Aorta (tissue), 5 donors: ENCODE measurements around the gene POU2AF1. TPM values are rescaled to one million over a fixed set of nuclear protein-coding genes. Genes with fewer than 3 reads are reported as not detected.
"Not testable (repeated sequence)": the region's sequence is repeated elsewhere in the genome, so short reads cannot be mapped to it uniquely, and the experiment has no call there.

Experiments
- ATAC-seq: fragments of 200-7000 bp; cut with Tn5 transposase; one replicate; pipeline ENCODE4 v1.9.1; 2022; ENCODE audit warnings: moderate library complexity; ENCODE audit not compliant: low FRiP score
- DNase-seq, 2 donors: peaks; one replicate each; pipeline ENCODE4 v3.0.0-alpha.2; 2020
- H3K27ac ChIP-seq, 2 donors: one replicate each; pipeline ENCODE4 v1.5.1; 2013; ENCODE audit warnings: low read length in 2 of 2, mild to moderate bottlenecking in 2 of 2, moderate library complexity in 2 of 2, control low read depth in 1 of 2, inconsistent platforms in 1 of 2, low read depth in 1 of 2
- H3K27me3 ChIP-seq, 2 donors: one replicate each; pipeline ENCODE4 v1.6.1; 2013; ENCODE audit warnings: control low read depth in 1 of 2, low read length in 1 of 2, mild to moderate bottlenecking in 1 of 2, moderate library complexity in 1 of 2; ENCODE audit not compliant: insufficient read depth in 2 of 2, control insufficient read depth in 1 of 2
- H3K36me3 ChIP-seq, 2 donors: one replicate each; pipeline ENCODE4 v1.6.1; 2013; ENCODE audit warnings: control low read depth in 1 of 2, low read length in 1 of 2, mild to moderate bottlenecking in 1 of 2; ENCODE audit not compliant: insufficient read depth in 2 of 2, control insufficient read depth in 1 of 2
- H3K4me1 ChIP-seq, 2 donors: one replicate each; pipeline ENCODE4 v1.6.1; 2013; ENCODE audit warnings: low read length in 2 of 2, control low read depth in 1 of 2, mild to moderate bottlenecking in 1 of 2, moderate library complexity in 1 of 2; ENCODE audit not compliant: insufficient read depth in 2 of 2, control insufficient read depth in 1 of 2
- H3K4me3 ChIP-seq, 2 donors: one replicate each; pipeline ENCODE4 v1.5.1; 2013; ENCODE audit warnings: low read length in 2 of 2, control low read depth in 1 of 2, mild to moderate bottlenecking in 1 of 2
- H3K9me3 ChIP-seq: one replicate; pipeline ENCODE4 v1.6.1; 2013; ENCODE audit warnings: mild to moderate bottlenecking, low read length; ENCODE audit not compliant: control insufficient read depth
- WGBS, 2 donors: extraction: QIAGEN DNeasy Blood & Tissue Kit; methylation state at CpG; one replicate each; pipeline ENCODE4 v1.1.7; 2013; 5-methylcytosine and 5-hydroxymethylcytosine counted together
- intact Hi-C, 2 donors: fragments of 100-400 bp; cut with DNase I; formaldehyde crosslinking; loops; one replicate each; pipeline versions ENCODE4 v1.14.2 to v1.15.0; 2022
- polyA plus RNA-seq, 2 donors: library from polyadenylated mRNA; stranded (reverse); fragments of 200-250 nt; gene quantifications; one replicate each; pipeline ENCODE4 v1.2.3, GENCODE V29; 2013
- total RNA-seq, 2 donors: library from RNA; stranded (reverse); fragmentation: NEBNext Ultra II Directional; extraction: Animal tissue kit (Norgen Biotek cat#: 25700); gene quantifications; one replicate each; pipeline ENCODE4 v1.2.1, GENCODE V29; 2021
- donor health status: healthy with polysubstance abuse.
- donor health status: Bipolar disorder and iron deficiency.
- donor health status: DM: no; HTN: no; CAD: no.
- donor health status: DM: no; HTN: no; CAD: no.
- donor health status: DM: yes; HTN: yes; CAD: no.

The POU2AF1 gene
- total and polyA plus RNA-seq, 4 donors, result 0.05 to 1.2 (median 0.54) TPM

- H3K36me3 ChIP-seq, H3K9me3 ChIP-seq, DNase-seq, H3K27me3 ChIP-seq, H3K27ac ChIP-seq, intact Hi-C loops, H3K4me1 ChIP-seq, H3K4me3 ChIP-seq, ATAC-seq: not testable (repeated sequence)
- WGBS, 2 donors, result 70 to 73% methylated on average over 4 of the region's 4 CpGs
Observed at GRCh38 chr11:111394147-111394546, 15.1 kb upstream of the POU2AF1 start.

- Histone ChIP-seq H3K27ac (no peak overlapping the region), H3K36me3 (no peaks in the 10 kb centered on the region), H3K27me3 (no peaks in the 10 kb centered on the region), H3K9me3 (no peaks in the 10 kb centered on the region), H3K4me3 (no peak overlapping the region), H3K4me1 (no peaks in the 10 kb centered on the region)
- ATAC-seq (no peak), DNase-seq (no peak)
- intact Hi-C loops, result no loop called here
Observed at GRCh38 chr11:111393585-111393984, 14.5 kb upstream of the POU2AF1 start.

DNA sequence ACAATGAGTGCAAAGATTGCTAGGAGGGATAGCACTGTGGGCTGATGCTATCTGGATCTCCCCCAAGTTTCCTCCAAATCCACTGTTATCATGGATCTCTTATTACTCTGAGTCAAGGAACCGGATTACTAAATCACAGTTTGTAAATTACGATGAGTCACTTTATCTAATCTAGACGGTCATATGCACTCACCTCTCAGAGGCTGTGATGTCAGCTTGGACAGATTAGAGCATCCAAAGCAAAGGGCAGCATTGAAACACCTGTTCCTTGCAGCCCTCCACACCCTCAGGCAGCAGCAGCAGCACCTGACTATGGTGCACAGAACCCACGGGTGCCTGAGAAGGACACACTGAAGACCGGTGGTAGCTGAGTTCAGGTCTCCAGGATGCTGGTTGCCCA lies 14.0 kb upstream of the POU2AF1 start:
- intact Hi-C loops, result no loop called here
- ATAC-seq, result no peak
- DNase-seq, result no peak

DNA sequence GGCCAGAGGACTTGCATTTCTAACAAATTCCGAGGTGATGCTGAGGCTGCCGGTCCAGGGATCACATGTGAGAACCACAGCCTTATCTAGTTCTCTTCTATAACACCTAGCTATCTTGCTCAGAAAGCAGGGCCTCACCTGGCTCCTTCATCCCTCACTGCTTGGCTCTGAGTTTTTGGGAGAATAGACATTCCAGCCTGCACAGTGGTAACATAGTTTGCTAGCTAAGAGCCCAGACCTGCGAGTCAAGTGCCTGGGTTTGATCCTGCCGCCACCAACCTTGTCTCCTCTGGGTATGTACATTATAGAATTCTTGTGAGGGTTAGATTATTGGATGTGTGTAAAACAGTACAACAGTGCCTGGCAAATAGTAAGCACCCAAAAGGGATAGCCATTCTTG lies 13.5 kb upstream of the POU2AF1 start:
- ATAC-seq (no peak), DNase-seq (no peak)
- intact Hi-C loops, result no loop called here
- Histone ChIP-seq H3K4me3 (no peak overlapping the region), H3K27ac (no peak overlapping the region), H3K27me3 (no peaks in the 10 kb centered on the region), H3K4me1 (no peaks in the 10 kb centered on the region), H3K36me3 (no peaks in the 10 kb centered on the region), H3K9me3 (no peaks in the 10 kb centered on the region)
- WGBS, 2 donors, result 96 to 97% methylated on average over 4 of the region's 4 CpGs

More for the DNA sequence above, 14.0 kb upstream of the POU2AF1 start:
- H3K27ac ChIP-seq, result no peak overlapping the region
- WGBS, 2 donors, result 87 to 89% methylated on average over 5 of the region's 5 CpGs
- H3K4me3 ChIP-seq, result no peak overlapping the region
- no peaks in the 10 kb centered on the region for H3K4me1 ChIP-seq
- no peaks in the 10 kb centered on the region for H3K9me3 ChIP-seq
- no peaks in the 10 kb centered on the region for H3K36me3 ChIP-seq
- no peaks in the 10 kb centered on the region for H3K27me3 ChIP-seq

DNA sequence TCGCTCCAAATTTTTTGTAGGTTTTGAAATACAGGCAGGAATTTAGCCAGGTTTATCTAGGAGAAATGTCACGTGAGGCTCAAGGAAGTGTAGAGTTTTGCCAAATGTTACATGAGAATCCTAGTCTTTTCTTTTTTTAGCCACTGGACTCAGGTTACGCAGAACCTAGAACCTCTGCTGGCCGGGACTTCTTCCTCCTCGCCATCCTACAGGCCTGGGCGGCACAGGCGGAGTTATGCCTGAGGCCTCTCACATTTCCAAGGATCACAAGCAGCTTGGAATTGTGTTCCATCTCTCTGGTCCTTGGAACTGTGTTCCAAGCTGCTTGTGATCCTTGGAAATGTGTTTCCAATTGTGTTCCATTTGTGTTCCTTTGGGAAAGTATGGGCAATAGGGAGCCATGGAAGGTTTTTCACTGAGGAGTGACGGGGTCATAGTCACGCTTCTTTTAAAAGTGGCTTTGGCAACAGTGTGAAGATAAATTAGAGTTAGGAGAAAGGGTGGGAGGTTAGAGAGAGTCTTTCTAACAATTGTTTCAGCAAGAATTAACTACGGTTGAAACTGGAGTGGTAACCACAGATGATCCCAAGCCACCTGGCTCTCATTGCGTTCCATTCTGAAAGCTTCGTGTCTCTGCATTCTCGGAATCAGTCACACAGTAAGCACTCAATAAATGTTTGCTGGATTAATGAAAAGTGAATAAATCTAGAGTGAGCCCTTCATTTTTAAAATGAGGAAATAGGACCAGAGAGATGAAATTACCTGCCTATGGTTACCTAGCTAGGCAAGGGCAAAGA lies 12.5 kb upstream of the POU2AF1 start:
- ATAC-seq (no peak), DNase-seq (no peak)
- intact Hi-C loops, result no loop called here
- Histone ChIP-seq H3K4me3 (no peak overlapping the region), H3K4me1 (no peaks in the 10 kb centered on the region), H3K36me3 (no peaks in the 10 kb centered on the region), H3K27me3 (no peaks in the 10 kb centered on the region), H3K9me3 (no peaks in the 10 kb centered on the region), H3K27ac (no peak overlapping the region)
- 75 to 80% methylated on average over 13 of the region's 13 CpGs for WGBS, 2 donors

GRCh38 chr11:111388842-111389241 lies 9.8 kb upstream of the POU2AF1 start:
- no peak overlapping the region for H3K4me3 ChIP-seq
- ATAC-seq, result no peak
- H3K27ac ChIP-seq, result no peak overlapping the region
- H3K9me3 ChIP-seq, result no peaks in the 10 kb centered on the region
- no peak for DNase-seq
- whole genome bisulfite sequencing, 2 donors, result 79 to 89% methylated on average over 1 of the region's 1 CpG
- no peaks in the 10 kb centered on the region for H3K27me3 ChIP-seq
- H3K36me3 ChIP-seq, result no peaks in the 10 kb centered on the region
- intact Hi-C loops, result no loop called here
- no peaks in the 10 kb centered on the region for H3K4me1 ChIP-seq

- H3K9me3 ChIP-seq, result no peaks in the 10 kb centered on the region
- H3K27ac ChIP-seq, result no peak overlapping the region
- no peaks in the 10 kb centered on the region for H3K27me3 ChIP-seq
- intact Hi-C loops, result no loop called here
- WGBS, 2 donors, result 97 to 99% methylated on average over 4 of the region's 4 CpGs
- no peak overlapping the region for H3K4me3 ChIP-seq
- H3K4me1 ChIP-seq, result no peaks in the 10 kb centered on the region
- DNase-seq, result no peak
- ATAC-seq, result no peak
- H3K36me3 ChIP-seq, result no peaks in the 10 kb centered on the region
Observed at GRCh38 chr11:111388420-111388819, 9.3 kb upstream of the POU2AF1 start.

- no peaks in the 10 kb centered on the region for H3K4me1 ChIP-seq
- H3K27me3 ChIP-seq, result no peaks in the 10 kb centered on the region
- no peak overlapping the region for H3K27ac ChIP-seq
- DNase-seq, result no peak
- H3K4me3 ChIP-seq, result no peak overlapping the region
- intact Hi-C loops, result no loop called here
- WGBS, 2 donors, result 82 to 86% methylated on average over 2 of the region's 2 CpGs
- no peaks in the 10 kb centered on the region for H3K9me3 ChIP-seq
- no peak for ATAC-seq
- no peaks in the 10 kb centered on the region for H3K36me3 ChIP-seq
Observed at GRCh38 chr11:111387363-111387762, 8.3 kb upstream of the POU2AF1 start.

- H3K27me3 ChIP-seq, result no peaks in the 10 kb centered on the region
- no peaks in the 10 kb centered on the region for H3K9me3 ChIP-seq
- no peak for DNase-seq
- no peaks in the 10 kb centered on the region for H3K4me1 ChIP-seq
- no peak overlapping the region for H3K27ac ChIP-seq
- 95% methylated on average over 4 of the region's 4 CpGs for WGBS, 2 donors
- H3K4me3 ChIP-seq, result no peak overlapping the region
- intact Hi-C loops, result no loop called here
- H3K36me3 ChIP-seq, result no peaks in the 10 kb centered on the region
- ATAC-seq, result no peak
Observed at GRCh38 chr11:111386611-111387150, 7.6 kb upstream of the POU2AF1 start.
